GM12891 (cell line): ENCODE data around the gene KRTAP10-11.

ENCODE experiments used
- POLR2A ChIP-seq: IDR thresholded peaks from 2 replicates; pipeline ENCODE4 v1.6.1; 2011; ENCODE audit warnings: low read depth, low read length, control low read depth
- POLR2AphosphoS5 ChIP-seq: IDR thresholded peaks from 2 replicates; pipeline ENCODE4 v1.6.1; 2011; ENCODE audit warnings: low read depth, low read length, control low read depth
- POU2F2 ChIP-seq: IDR thresholded peaks from 2 replicates; pipeline ENCODE4 v1.6.1; 2011; ENCODE audit warnings: low read depth, mild to moderate bottlenecking, control low read depth, low read length, moderate library complexity
- TAF1 ChIP-seq: IDR thresholded peaks from 2 replicates; pipeline ENCODE4 v1.6.1; 2011; ENCODE audit warnings: low read depth, low read length, control low read depth

GRCh38 chr21:44696572-44696971, 50.4 kb downstream of the KRTAP10-11 start:
- TF ChIP-seq TAF1 (no peak), POLR2AphosphoS5 (no peak), POLR2A (no peak), POU2F2 (no peak)
